ENCODE data around the gene FXYD4. TPM values are rescaled to one million over a fixed set of nuclear protein-coding genes. Genes with fewer than 3 reads are reported as not detected.

FXYD4 gene
- total and polyA plus RNA-seq, 4 donors = not detected

GRCh38 chr10:43399320-43400310, 28.2 kb downstream of the FXYD4 start:
- Histone ChIP-seq H3K27me3 (ENCODE audit: control insufficient read depth in 1 of 2, insufficient read depth in 2 of 2, low read length in 1 of 2) (no peaks in the 10 kb centered on the region), H3K9me3 (ENCODE audit: control insufficient read depth, low read length) (no peaks in the 10 kb centered on the region), H3K36me3 (ENCODE audit: control insufficient read depth in 1 of 2, insufficient read depth in 2 of 2, low read length in 1 of 2) (no peaks in the 10 kb centered on the region), H3K27ac (ENCODE audit: low read depth in 1 of 2, low read length in 2 of 2) (no peak overlapping the region), H3K4me1 (ENCODE audit: control insufficient read depth in 1 of 2, insufficient read depth in 2 of 2, low read length in 2 of 2) (no peaks in the 10 kb centered on the region), H3K4me3 (ENCODE audit: low read length in 2 of 2) (no peak overlapping the region)
- no peak for DNase-seq
- intact Hi-C loops (cut with DNase I) = loop anchor here in 1 of 2 donors (5.0 kb wide), 1 partner anchor 38 kb away; the partner anchor contains the start of gene ZNF487
- 88% methylated on average over 5 of the region's 5 CpGs for WGBS, 2 donors
- no peak for ATAC-seq (ENCODE audit: low FRiP score)

DNA sequence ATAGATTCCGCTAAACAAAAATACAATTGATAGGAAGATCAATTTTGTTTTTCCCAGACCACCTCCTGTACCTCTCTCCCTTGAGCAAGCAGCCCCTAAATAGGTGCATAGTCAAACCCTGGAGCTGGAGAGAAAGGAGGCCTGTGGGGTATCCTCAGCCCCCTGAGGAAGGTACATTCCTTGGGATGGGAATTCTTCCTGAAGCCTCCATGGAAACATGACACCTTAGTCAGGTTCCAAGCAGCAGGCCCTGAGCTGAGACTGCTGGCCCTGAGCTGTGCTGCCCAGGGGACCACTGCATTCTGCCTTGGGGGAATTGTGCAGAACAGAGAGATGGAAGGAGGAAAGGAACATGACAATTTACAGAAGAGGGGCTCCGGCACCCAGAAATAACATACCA, 30.2 kb downstream of the FXYD4 start:
- Histone ChIP-seq H3K4me1 (ENCODE audit: control insufficient read depth in 1 of 2, insufficient read depth in 2 of 2, low read length in 2 of 2) (peaks cover 0 to 6% of the 10 kb centered on the region in 2 donors), H3K27me3 (ENCODE audit: control insufficient read depth in 1 of 2, insufficient read depth in 2 of 2, low read length in 1 of 2) (no peaks in the 10 kb centered on the region), H3K36me3 (ENCODE audit: control insufficient read depth in 1 of 2, insufficient read depth in 2 of 2, low read length in 1 of 2) (no peaks in the 10 kb centered on the region), H3K27ac (ENCODE audit: low read depth in 1 of 2, low read length in 2 of 2) (no peak overlapping the region), H3K4me3 (ENCODE audit: low read length in 2 of 2) (no peak overlapping the region), H3K9me3 (ENCODE audit: control insufficient read depth, low read length) (no peaks in the 10 kb centered on the region)
- ATAC-seq (ENCODE audit: low FRiP score) (no peak), DNase-seq (no peak)
- 68 to 75% methylated on average over 2 of the region's 2 CpGs for WGBS, 2 donors
- intact Hi-C loops (cut with DNase I) = no loop called here

DNA sequence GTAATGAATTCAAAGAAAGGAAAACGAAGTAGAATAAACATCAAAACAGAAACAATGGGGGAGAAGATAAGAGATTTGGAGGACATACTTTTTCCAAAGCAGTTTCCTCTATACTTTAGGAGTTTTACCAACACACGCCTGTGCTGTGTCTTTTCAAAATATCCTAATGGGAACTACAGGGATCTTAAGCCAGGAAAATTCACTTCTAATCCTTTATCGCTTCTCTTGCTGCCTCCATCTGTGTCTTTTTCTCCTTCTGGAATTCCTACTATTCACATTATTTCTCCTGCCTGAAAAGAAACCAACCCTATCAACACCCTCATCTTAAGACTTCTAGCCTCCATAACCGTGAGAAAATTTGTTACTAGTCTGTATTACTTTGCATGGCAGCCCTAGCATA, 30.7 kb downstream of the FXYD4 start:
- H3K36me3 ChIP-seq (ENCODE audit: control insufficient read depth in 1 of 2, insufficient read depth in 2 of 2, low read length in 1 of 2) = no peaks in the 10 kb centered on the region
- ATAC-seq (ENCODE audit: low FRiP score) = no peak
- no peak overlapping the region for H3K4me3 ChIP-seq (ENCODE audit: low read length in 2 of 2)
- intact Hi-C loops (cut with DNase I) = no loop called here
- no peaks in the 10 kb centered on the region for H3K9me3 ChIP-seq (ENCODE audit: control insufficient read depth, low read length)
- DNase-seq = no peak
- H3K27ac ChIP-seq (ENCODE audit: low read depth in 1 of 2, low read length in 2 of 2) = no peak overlapping the region
- no peaks in the 10 kb centered on the region for H3K27me3 ChIP-seq (ENCODE audit: control insufficient read depth in 1 of 2, insufficient read depth in 2 of 2, low read length in 1 of 2)
- peaks cover 0 to 6% of the 10 kb centered on the region in 2 donors for H3K4me1 ChIP-seq (ENCODE audit: control insufficient read depth in 1 of 2, insufficient read depth in 2 of 2, low read length in 2 of 2)
- WGBS, 2 donors = 48 to 59% methylated on average over 4 of the region's 4 CpGs

GRCh38 chr10:43402880-43403452, 31.5 kb downstream of the FXYD4 start:
- no peaks in the 10 kb centered on the region for H3K27me3 ChIP-seq (ENCODE audit: control insufficient read depth in 1 of 2, insufficient read depth in 2 of 2, low read length in 1 of 2)
- no peak for ATAC-seq (ENCODE audit: low FRiP score)
- no peak overlapping the region for H3K4me3 ChIP-seq (ENCODE audit: low read length in 2 of 2)
- H3K27ac ChIP-seq (ENCODE audit: low read depth in 1 of 2, low read length in 2 of 2) = no peak overlapping the region
- no peak for DNase-seq
- WGBS, 2 donors = 83% methylated on average over 7 of the region's 7 CpGs
- peaks cover 0 to 6% of the 10 kb centered on the region in 2 donors for H3K4me1 ChIP-seq (ENCODE audit: control insufficient read depth in 1 of 2, insufficient read depth in 2 of 2, low read length in 2 of 2)
- H3K36me3 ChIP-seq (ENCODE audit: control insufficient read depth in 1 of 2, insufficient read depth in 2 of 2, low read length in 1 of 2) = no peaks in the 10 kb centered on the region
- intact Hi-C loops (cut with DNase I) = no loop called here
- no peaks in the 10 kb centered on the region for H3K9me3 ChIP-seq (ENCODE audit: control insufficient read depth, low read length)

GRCh38 chr10:43403911-43404703, 32.7 kb downstream of the FXYD4 start:
- 83 to 86% methylated on average over 14 of the region's 14 CpGs for WGBS, 2 donors
- H3K4me3 ChIP-seq (ENCODE audit: low read length in 2 of 2) = no peak overlapping the region
- no peaks in the 10 kb centered on the region for H3K27me3 ChIP-seq (ENCODE audit: control insufficient read depth in 1 of 2, insufficient read depth in 2 of 2, low read length in 1 of 2)
- ATAC-seq (ENCODE audit: low FRiP score) = no peak
- H3K9me3 ChIP-seq (ENCODE audit: control insufficient read depth, low read length) = no peaks in the 10 kb centered on the region
- H3K27ac ChIP-seq (ENCODE audit: low read depth in 1 of 2, low read length in 2 of 2) = no peak overlapping the region
- peaks cover 0 to 6% of the 10 kb centered on the region in 2 donors for H3K4me1 ChIP-seq (ENCODE audit: control insufficient read depth in 1 of 2, insufficient read depth in 2 of 2, low read length in 2 of 2)
- H3K36me3 ChIP-seq (ENCODE audit: control insufficient read depth in 1 of 2, insufficient read depth in 2 of 2, low read length in 1 of 2) = no peaks in the 10 kb centered on the region
- no peak for DNase-seq
- intact Hi-C loops (cut with DNase I) = no loop called here

DNA sequence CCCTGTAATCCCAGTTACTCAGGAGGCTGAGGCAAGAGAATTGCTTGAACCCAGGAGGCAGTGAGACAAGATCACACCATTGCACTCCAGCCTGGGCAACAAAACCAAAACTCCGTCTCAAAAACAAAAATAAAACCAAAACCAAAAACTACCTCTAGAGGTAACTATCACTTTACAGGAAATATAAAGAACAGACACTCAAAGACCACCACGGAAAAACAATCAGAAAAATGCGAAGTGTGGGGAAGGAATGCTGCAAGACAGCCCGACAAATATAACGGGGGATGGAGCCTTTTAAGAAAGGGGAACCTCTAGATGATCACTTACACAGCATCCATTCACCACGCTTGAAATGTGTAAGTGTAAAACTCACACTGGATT, 33.3 kb downstream of the FXYD4 start:
- no peaks in the 10 kb centered on the region for H3K9me3 ChIP-seq (ENCODE audit: control insufficient read depth, low read length)
- H3K27ac ChIP-seq (ENCODE audit: low read depth in 1 of 2, low read length in 2 of 2) = no peak overlapping the region
- WGBS, 2 donors = 64 to 79% methylated on average over 6 of the region's 6 CpGs
- no peak overlapping the region for H3K4me3 ChIP-seq (ENCODE audit: low read length in 2 of 2)
- H3K4me1 ChIP-seq (ENCODE audit: control insufficient read depth in 1 of 2, insufficient read depth in 2 of 2, low read length in 2 of 2) = peaks cover 0 to 6% of the 10 kb centered on the region in 2 donors
- no peaks in the 10 kb centered on the region for H3K36me3 ChIP-seq (ENCODE audit: control insufficient read depth in 1 of 2, insufficient read depth in 2 of 2, low read length in 1 of 2)
- ATAC-seq (ENCODE audit: low FRiP score) (no peak), DNase-seq (no peak)
- no peaks in the 10 kb centered on the region for H3K27me3 ChIP-seq (ENCODE audit: control insufficient read depth in 1 of 2, insufficient read depth in 2 of 2, low read length in 1 of 2)
- intact Hi-C loops (cut with DNase I) = no loop called here

- H3K4me3 ChIP-seq (ENCODE audit: low read length in 2 of 2) = peak overlapping the region; percentile 78 to 94
- no peaks in the 10 kb centered on the region for H3K9me3 ChIP-seq (ENCODE audit: control insufficient read depth, low read length)
- no peaks in the 10 kb centered on the region for H3K27me3 ChIP-seq (ENCODE audit: control insufficient read depth in 1 of 2, insufficient read depth in 2 of 2, low read length in 1 of 2)
- ATAC-seq (ENCODE audit: low FRiP score) (peak; percentile 48), DNase-seq (peak; percentile 75 to 89)
- peak overlapping the region; percentile 97 to 99 for H3K27ac ChIP-seq (ENCODE audit: low read depth in 1 of 2, low read length in 2 of 2)
- intact Hi-C loops (cut with DNase I) = no loop called here
- H3K36me3 ChIP-seq (ENCODE audit: control insufficient read depth in 1 of 2, insufficient read depth in 2 of 2, low read length in 1 of 2) = no peaks in the 10 kb centered on the region
- 0% methylated on average over 55 to 59 of the region's 59 CpGs for WGBS, 2 donors
- peaks cover 0 to 6% of the 10 kb centered on the region in 2 donors for H3K4me1 ChIP-seq (ENCODE audit: control insufficient read depth in 1 of 2, insufficient read depth in 2 of 2, low read length in 2 of 2)
Measured at GRCh38 chr10:43407148-43407575, 35.7 kb downstream of the FXYD4 start.

- H3K9me3 ChIP-seq (ENCODE audit: control insufficient read depth, low read length) = no peaks in the 10 kb centered on the region
- WGBS, 2 donors = 1% methylated on average over 56 of the region's 56 CpGs
- DNase-seq (peak; percentile 95 to 96), ATAC-seq (ENCODE audit: low FRiP score) (peak; percentile 89)
- H3K27ac ChIP-seq (ENCODE audit: low read depth in 1 of 2, low read length in 2 of 2) = peak overlapping the region; percentile 97 to 99
- H3K36me3 ChIP-seq (ENCODE audit: control insufficient read depth in 1 of 2, insufficient read depth in 2 of 2, low read length in 1 of 2) = no peaks in the 10 kb centered on the region
- H3K4me3 ChIP-seq (ENCODE audit: low read length in 2 of 2) = peak overlapping the region; percentile 78 to 94
- intact Hi-C loops (cut with DNase I) = no loop called here
- peaks cover 0 to 6% of the 10 kb centered on the region in 2 donors for H3K4me1 ChIP-seq (ENCODE audit: control insufficient read depth in 1 of 2, insufficient read depth in 2 of 2, low read length in 2 of 2)
- no peaks in the 10 kb centered on the region for H3K27me3 ChIP-seq (ENCODE audit: control insufficient read depth in 1 of 2, insufficient read depth in 2 of 2, low read length in 1 of 2)
Measured at GRCh38 chr10:43407576-43408330, 36.3 kb downstream of the FXYD4 start.

Measured in aorta (tissue), 5 donors.